ENCODE data around the gene PLAAT1.

GRCh38 chr3:193230610-193231009 is 10.4 kb upstream of the PLAAT1 start:
- TF ChIP-seq POLR2A (IDR thresholded peaks at IDR 0.05; ENCODE audit: low read depth, low read length) (no peak), BHLHE40 (IDR thresholded peaks at IDR 0.05; ENCODE audit: borderline replicate concordance in 1 of 2, low read depth in 2 of 2, low read length in 1 of 2) (no peak)

Measured in GM12878 (cell line).